Anterior cingulate cortex (tissue), 58 donors: ENCODE measurements around the gene FNDC3B.

Source experiments
- DNase-seq, 58 donors: peaks; one replicate each; lab custom pipeline; 2025; lab: John Stamatoyannopoulos, UW

FNDC3B gene

DNA sequence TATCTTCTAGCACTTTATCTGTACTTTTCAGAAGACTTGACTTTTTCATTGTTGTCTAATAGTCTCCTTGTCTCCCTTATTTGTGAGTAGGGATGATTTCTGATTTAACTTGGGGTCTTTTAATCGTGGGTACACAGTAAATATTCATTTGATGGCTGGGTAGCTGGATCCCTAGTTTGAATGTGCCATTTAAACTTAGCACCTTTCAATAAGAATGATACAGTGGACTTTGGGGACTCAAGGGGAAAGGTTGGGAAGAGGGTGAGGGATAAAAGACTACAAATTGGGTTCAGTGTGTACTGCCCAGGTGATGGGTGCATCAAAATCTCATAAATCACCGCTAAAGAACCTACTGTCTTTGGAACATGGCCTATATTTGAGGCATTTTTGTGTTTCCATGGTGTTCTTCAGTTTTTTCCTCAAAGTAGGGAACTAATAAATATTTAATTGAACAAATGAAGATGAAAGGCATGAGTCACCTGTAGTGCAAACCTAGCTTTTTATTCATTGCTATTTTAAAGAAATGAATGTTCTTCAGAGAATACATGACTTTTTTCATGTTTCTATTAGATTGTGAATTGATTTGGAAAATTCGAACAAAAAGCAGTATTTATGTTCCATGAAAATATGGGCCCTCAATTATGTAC lies 12.1 kb downstream of the FNDC3B start:
- no peak for DNase-seq

DNA sequence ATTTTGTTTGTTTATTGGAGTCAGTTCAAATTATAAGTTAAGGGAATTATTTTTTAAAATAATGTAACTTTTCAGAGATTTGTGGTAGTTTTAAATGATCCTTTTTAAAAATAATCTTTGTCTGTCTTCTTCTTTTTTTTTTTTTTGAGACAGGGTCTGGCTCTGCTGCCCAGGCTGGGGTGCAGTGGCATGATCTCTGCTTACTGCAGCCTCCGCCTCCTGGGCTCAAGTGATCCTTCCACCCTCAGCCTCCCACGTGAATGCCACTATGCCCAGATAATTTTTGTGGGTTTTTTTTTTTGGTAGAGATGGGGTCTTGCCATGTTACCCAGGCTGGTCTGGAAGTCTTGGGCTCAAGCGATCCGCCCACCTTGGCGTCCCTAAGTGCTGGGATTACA lies 12.6 kb downstream of the FNDC3B start:
- no peak for DNase-seq

DNA sequence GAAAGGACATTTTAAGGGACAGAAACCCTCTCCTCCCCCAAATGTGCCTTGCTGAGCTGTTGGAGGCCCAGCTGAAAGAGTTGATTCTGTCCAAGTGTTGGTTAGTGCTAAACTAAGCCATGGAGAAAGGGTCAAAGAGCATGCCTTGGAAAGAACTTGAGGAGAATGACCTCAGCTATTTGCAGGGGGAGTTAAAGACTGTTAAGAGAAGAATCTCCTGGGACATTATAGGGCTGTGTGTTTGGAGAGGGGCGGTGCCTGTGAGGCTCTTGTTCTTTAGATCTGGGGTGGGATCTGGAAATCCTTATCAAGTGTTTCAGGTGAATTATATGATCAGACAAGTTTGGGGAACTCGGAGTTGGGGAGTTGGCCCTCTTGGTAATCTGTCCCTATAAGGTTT lies 13.0 kb downstream of the FNDC3B start:
- DNase-seq = no peak

GRCh38 chr3:172054115-172054764 lies 14.9 kb downstream of the FNDC3B start:
- DNase-seq = no peak

DNA sequence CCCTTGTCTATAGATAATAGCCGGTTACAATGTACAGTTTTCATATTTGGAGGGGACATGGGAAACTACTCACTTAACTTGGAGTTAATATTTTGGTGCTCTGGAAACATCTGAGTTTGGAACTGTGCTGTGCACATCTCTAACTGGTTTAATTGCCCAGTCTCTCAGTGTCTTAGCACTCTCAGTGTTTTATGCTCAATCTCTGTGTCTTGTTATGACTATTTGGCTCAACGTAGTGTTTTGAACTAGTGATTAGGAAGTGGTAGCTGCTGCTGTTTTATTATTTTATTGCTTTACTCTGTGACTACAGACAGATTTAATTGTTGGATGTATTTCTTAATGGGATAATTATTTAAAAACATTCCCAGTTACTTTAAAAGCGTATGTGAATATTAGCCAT lies 17.0 kb downstream of the FNDC3B start:
- no peak for DNase-seq

- no peak for DNase-seq
Observed at GRCh38 chr3:172057059-172057458, 17.7 kb downstream of the FNDC3B start.

DNA sequence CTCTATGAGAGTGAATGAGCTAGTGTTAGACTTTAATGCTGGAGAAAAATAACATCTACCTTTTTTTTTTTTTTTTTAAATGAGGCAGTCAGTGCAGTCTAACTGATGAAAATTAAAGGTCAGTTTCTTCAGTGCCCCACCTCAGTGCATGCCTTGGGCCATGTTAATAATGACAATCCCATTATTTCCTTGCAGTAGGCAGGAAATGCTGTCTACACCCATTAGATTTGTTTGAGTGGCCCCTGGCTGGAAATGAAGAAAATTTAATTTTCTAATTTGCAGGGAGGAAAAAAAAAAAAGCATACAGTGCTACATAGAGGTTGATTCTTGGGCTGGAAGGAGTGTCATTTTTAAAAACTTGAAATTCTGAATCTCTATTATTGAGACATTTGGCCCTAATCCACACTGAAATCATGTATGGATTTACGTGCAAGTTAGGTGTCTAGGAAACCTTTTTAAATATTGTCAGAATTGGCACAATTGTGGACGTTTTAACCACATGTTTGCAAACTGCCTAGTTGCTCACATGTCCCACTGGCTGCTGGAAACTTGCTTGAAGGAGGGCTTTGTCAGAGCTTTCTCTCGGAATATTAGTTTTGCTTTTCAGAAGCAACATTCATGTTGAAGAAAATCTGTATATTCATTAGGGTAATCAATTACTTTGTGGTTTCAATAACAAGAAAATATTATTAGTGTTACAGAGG lies 18.4 kb downstream of the FNDC3B start:
- DNase-seq = no peak

DNA sequence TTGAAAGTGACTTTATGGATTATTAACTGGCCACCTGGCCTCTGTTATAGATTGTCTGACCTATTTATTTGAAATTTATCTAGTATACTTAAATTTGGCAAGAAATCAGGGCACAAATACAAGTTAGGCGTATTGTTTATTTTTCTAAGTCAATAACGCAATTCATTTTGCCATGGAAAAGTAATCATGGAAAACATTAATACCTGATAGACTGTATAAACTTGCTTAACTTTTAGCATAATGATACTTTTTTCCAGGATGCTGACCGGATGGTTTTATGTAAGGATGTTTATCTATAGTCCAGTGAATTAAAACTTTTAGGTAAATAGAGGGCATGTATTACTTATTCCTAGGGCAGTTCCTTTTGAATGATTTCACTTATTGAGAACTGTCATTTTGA lies 20.2 kb downstream of the FNDC3B start:
- DNase-seq = no peak

- DNase-seq = no peak
Observed at GRCh38 chr3:172060234-172060633, 20.9 kb downstream of the FNDC3B start.

DNA sequence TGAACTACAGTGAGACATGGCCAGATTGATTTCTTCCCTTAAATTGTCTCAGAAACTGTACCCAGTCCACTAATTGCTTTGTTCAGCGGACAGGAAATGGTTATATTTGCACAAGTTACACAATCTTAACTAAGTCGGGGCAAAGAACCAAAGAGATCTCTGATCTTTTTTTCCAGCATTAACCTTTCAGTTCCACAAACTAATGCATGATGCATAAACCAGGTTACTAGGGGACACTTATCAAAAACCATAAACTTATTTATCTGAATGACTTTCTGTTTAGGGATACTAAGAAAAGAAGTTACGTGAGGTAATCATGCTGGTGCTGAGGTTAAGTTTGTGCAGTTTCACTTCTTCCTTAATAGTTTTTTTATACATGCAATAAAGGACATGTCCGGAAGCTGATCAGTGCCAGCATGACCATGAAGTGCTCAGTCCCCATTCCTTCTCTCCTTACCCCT lies 22.4 kb downstream of the FNDC3B start:
- DNase-seq = no peak

- no peak for DNase-seq
Observed at GRCh38 chr3:172062761-172063160, 23.4 kb downstream of the FNDC3B start.

- DNase-seq = no peak
Observed at GRCh38 chr3:172063456-172064432, 24.4 kb downstream of the FNDC3B start.

DNA sequence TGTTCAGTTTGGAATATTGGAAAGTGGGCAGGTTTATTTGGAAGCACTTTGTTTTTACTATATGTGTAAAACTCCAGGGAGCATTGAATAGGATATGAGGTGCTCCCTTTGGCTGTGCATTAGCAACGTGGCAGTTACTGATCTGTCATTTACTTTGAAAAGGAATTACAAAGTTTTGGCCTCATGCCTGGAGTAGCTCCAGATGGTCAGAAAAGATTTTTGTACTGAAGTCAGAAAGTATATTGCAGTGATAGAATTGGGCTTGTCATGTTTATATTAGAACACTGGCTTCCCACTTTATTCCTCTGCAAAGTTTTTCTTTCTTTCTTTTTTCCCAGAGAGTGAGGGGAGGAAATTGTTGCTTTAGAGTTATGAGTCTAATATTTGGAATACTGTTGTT lies 26.1 kb downstream of the FNDC3B start:
- DNase-seq = peak in 1 of 58 donors; percentile 5

DNA sequence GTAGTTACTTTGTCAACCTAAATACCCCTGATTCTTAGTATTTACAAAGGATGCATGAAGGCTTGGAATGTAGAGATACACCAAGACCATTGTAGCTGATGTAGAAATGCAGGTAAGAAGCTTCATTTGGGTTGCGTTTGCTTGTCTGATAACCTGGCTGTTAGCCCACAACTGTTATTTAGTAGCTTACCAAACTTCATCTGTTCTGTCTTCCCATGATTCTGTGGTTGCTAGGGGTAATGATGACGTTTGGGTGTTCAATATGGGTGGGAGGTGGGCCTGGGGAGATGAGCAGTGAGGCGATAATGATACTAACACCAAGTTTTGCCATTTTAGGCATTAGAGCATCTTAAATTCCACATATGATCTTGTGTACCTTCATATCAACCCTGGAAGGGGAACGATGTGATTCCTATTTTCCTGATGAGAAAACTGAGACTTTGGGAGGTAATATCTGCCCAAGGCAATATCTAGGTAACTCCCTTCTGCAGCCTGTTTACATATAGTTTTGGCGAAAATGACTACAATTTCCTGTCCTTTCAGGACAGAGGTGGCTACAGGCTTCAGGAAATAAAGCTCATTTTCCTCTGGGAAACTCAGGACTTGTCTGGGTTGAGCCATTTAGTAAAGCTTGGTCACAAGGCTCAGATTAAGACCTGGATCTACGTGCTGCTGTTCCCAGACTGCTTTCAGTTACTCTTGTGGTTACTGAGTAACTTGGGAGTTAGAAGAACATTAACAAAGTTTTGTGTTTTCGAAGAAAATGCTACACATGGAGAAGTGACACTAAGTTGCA lies 26.8 kb downstream of the FNDC3B start:
- no peak for DNase-seq

DNA sequence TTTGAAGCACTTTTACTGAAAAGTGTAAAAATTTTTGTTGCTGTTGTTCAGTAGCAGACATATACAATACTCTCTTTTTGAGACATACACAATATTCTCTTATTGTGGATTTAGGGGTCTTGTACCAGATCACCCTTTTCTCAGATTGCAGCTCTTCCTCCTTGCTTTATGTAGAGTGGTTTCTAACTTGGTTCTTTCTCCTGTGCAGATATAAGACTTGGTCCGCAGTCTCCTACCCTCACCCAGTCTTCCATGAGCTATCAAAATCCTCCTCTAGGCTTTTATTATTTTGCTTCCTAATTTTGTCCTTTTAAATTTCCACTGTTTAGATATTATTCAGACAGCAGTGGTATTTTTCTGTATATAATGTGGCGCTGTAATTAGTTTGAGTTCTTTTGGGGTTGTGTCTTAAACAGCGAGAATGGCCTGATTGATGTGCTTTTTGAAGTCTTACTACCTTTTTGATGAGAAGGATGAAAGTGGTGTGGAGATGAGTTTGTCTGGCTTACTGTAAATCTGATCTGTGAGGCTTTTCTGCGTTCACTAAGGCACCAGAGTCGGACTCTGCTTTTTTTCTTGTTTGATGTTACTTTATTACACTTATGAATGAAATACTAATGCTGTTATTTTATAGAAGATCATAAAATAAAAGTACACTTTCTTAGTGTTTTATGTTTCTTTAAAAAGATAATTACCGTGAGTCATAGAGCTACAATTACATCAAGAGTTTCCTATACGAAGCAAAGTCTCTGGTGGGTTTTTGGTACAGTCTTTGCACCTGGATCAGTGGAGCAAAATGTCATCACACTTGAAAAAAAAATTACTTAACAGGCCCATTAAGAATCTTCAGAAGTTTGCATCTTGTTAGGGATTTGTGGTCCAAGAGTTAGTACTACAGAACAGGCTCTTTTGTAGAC lies 27.8 kb downstream of the FNDC3B start:
- DNase-seq = no peak

GRCh38 chr3:172067837-172068440 lies 28.6 kb downstream of the FNDC3B start:
- no peak for DNase-seq

GRCh38 chr3:172068977-172069376 lies 29.6 kb downstream of the FNDC3B start:
- DNase-seq = no peak

DNA sequence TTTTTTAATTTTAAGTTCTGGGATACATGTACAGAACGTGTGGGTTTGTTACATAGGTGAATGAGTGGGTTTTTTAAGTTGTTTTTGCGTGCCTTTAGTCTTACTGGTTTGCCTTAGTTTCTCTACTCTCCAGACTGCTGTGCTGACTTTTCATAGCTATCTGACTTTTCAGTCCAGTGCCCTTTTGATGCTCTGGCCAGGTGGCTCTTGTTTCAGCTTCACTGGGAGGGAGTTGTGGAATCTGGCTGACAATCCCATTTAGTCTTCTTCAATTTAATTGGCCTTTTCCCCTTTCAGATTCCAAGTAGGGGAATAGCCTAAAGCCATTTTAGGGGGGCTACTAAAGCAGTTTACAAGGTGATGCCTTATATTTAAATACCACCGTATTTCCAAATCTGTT lies 30.1 kb downstream of the FNDC3B start:
- DNase-seq = no peak
